HepG2 (cell line): ENCODE results near the gene TGIF1. TPM values are rescaled to one million over a fixed set of nuclear protein-coding genes. Genes with fewer than 3 reads are reported as not detected.

Source experiments
- GABPB1 ChIP-seq: IDR thresholded peaks from 2 replicates; pipeline ENCODE4 v1.6.1; 2016; ENCODE audit warnings: mild to moderate bottlenecking, missing genetic modification reagents, moderate library complexity, missing compliant biosample characterization
- GZF1 ChIP-seq: sonication (generic); formaldehyde crosslinking; IDR thresholded peaks from 2 replicates; pipeline ENCODE4 v1.5.1; 2020; ENCODE audit warnings: mild to moderate bottlenecking, missing genetic modification reagents
- HIC2 ChIP-seq: sonication (generic); formaldehyde crosslinking; IDR thresholded peaks from 2 replicates; pipeline ENCODE4 v1.9.0; 2022; ENCODE audit warnings: low read depth, missing genetic modification reagents
- KLF6 ChIP-seq: IDR thresholded peaks from 2 replicates; pipeline ENCODE4 v1.8.0; 2016; ENCODE audit warnings: missing biosample characterization, missing genetic modification reagents
- MLX ChIP-seq: IDR thresholded peaks from 2 replicates; pipeline ENCODE4 v1.6.1; 2016
- MLXIP ChIP-seq: sonication (generic); formaldehyde crosslinking; IDR thresholded peaks from 2 replicates; pipeline ENCODE4 v1.9.0; 2021; ENCODE audit warnings: missing genetic modification reagents, borderline replicate concordance
- PBX3 ChIP-seq: sonication (generic); formaldehyde crosslinking; IDR thresholded peaks from 2 replicates; pipeline ENCODE4 v1.8.1; 2023; ENCODE audit warnings: missing genetic modification reagents, inconsistent platforms, borderline replicate concordance
- PHF20 ChIP-seq: sonication (generic); formaldehyde crosslinking; IDR thresholded peaks from 2 replicates; pipeline ENCODE4 v1.5.0; 2020; ENCODE audit warnings: mild to moderate bottlenecking, missing genetic modification reagents
- POLR2G ChIP-seq: fragments of 200-400 bp; formaldehyde crosslinking; IDR thresholded peaks from 2 replicates; pipeline ENCODE4 v1.6.1; 2018; ENCODE audit warnings: mild to moderate bottlenecking, low read depth, low read length, moderate library complexity
- RFXAP ChIP-seq: sonication (generic); formaldehyde crosslinking; IDR thresholded peaks from 2 replicates; pipeline ENCODE4 v1.4.0; 2020; ENCODE audit warnings: missing genetic modification reagents, borderline replicate concordance
- SAFB2 ChIP-seq: sonication (generic); formaldehyde crosslinking; IDR thresholded peaks from 2 replicates; pipeline ENCODE4 v1.5.1; 2020; ENCODE audit warnings: missing genetic modification reagents, low read depth, mild to moderate bottlenecking, borderline replicate concordance
- SOX5 ChIP-seq: IDR thresholded peaks from 2 replicates; pipeline ENCODE4 v1.6.1; 2016; ENCODE audit warnings: borderline replicate concordance
- TMF1 ChIP-seq: sonication (generic); formaldehyde crosslinking; IDR thresholded peaks from 2 replicates; pipeline ENCODE4 v1.8.1; 2022; ENCODE audit warnings: low read depth, missing genetic modification reagents
- ZFP41 ChIP-seq: sonication (generic); formaldehyde crosslinking; IDR thresholded peaks from 2 replicates; pipeline ENCODE4 v1.4.0; 2020; ENCODE audit warnings: mild to moderate bottlenecking, missing genetic modification reagents, borderline replicate concordance
- ZKSCAN5 ChIP-seq: sonication (generic); formaldehyde crosslinking; IDR thresholded peaks from 2 replicates; pipeline ENCODE4 v1.5.1; 2020; ENCODE audit warnings: mild to moderate bottlenecking, missing genetic modification reagents
- ZNF468 ChIP-seq: sonication (generic); formaldehyde crosslinking; IDR thresholded peaks from 2 replicates; pipeline ENCODE4 v1.8.0; 2022; ENCODE audit warnings: mild to moderate bottlenecking, moderate library complexity, missing genetic modification reagents
- ZNF512B ChIP-seq: sonication (generic); formaldehyde crosslinking; IDR thresholded peaks from 2 replicates; pipeline ENCODE4 v1.5.1; 2020; ENCODE audit warnings: missing genetic modification reagents, mild to moderate bottlenecking, borderline replicate concordance
- ZNF570 ChIP-seq: sonication (generic); formaldehyde crosslinking; IDR thresholded peaks from 2 replicates; pipeline ENCODE4 v1.4.0; 2020; ENCODE audit warnings: mild to moderate bottlenecking, missing genetic modification reagents, borderline replicate concordance
- ZNF605 ChIP-seq: sonication (generic); formaldehyde crosslinking; IDR thresholded peaks from 2 replicates; pipeline ENCODE4 v1.8.0; 2022; ENCODE audit warnings: mild to moderate bottlenecking, missing genetic modification reagents
- polyA plus RNA-seq, 8 experiments: library from polyadenylated mRNA; depleted of rRNA in 3 of 8; stranded (reverse) in 7 of 8; unstranded in 1 of 8; fragments of >200 nt; fragmentation: Illumina TruSeq in 4 of 8; extraction: Trizol in 4 of 8; gene quantifications; 2 replicates each; pipeline versions ENCODE4 v1.2.1 to v1.2.3, GENCODE V29; 2011 to 2016; ENCODE audit warnings: low read depth in 4 of 8, missing spikeins in 1 of 8, mixed read lengths in 1 of 8; ENCODE audit not compliant: insufficient read depth in 1 of 8
- total RNA-seq, 5 experiments: library from RNA; depleted of rRNA; stranded (reverse); fragments of >200 nt; fragmentation: Illumina TruSeq; extraction: Trizol; gene quantifications; 2 replicates each; pipeline ENCODE4 v1.2.3, GENCODE V29; 2016; ENCODE audit warnings: low read depth in 1 of 5

The TGIF1 gene
- total and polyA plus RNA-seq, 2 of the 13 experiments (the other 11 are each of a cell fraction or from before 2014, with no cell fraction given): 50.0 to 76.1 TPM

GRCh38 chr18:3449512-3450011 lies 410 bp upstream of the TGIF1 start (continued):
- TF ChIP-seq ZNF512B (CRISPR knock-in tag) (0 out of 2 replicates have a peak, but pooled peaks have one; percentile 8), RFXAP (CRISPR knock-in tag) (no peak), MLXIP (CRISPR knock-in tag) (no peak), MLX (CRISPR knock-in tag) (no peak), ZNF570 (CRISPR knock-in tag) (no peak), PBX3 (no peak), KLF6 (CRISPR knock-in tag) (peak; percentile 16; the same call in 1 of the 2 replicates), ZNF468 (no peak), ZFP41 (CRISPR knock-in tag) (no peak), HIC2 (CRISPR knock-in tag) (no peak), SAFB2 (CRISPR knock-in tag) (no peak), ZNF605 (CRISPR knock-in tag) (peak; percentile 1; the same call in 1 of the 2 replicates), GZF1 (CRISPR knock-in tag) (no peak), PHF20 (0 out of 2 replicates have a peak, but pooled peaks have one; percentile 10), SOX5 (CRISPR knock-in tag) (no peak), ZKSCAN5 (CRISPR knock-in tag) (no peak), POLR2G (peak; percentile 45; the same call in 1 of the 2 replicates), GABPB1 (CRISPR knock-in tag) (peak; percentile 51; the same call in 1 of the 2 replicates), TMF1 (CRISPR knock-in tag) (no peak)
